Measurements from ENCODE around the gene SPRY1. TPM values are rescaled to one million over a fixed set of nuclear protein-coding genes. Genes with fewer than 3 reads are reported as not detected.

SPRY1 gene
- total RNA-seq, 1 donor from 2014 or later, result 134 TPM

DNA sequence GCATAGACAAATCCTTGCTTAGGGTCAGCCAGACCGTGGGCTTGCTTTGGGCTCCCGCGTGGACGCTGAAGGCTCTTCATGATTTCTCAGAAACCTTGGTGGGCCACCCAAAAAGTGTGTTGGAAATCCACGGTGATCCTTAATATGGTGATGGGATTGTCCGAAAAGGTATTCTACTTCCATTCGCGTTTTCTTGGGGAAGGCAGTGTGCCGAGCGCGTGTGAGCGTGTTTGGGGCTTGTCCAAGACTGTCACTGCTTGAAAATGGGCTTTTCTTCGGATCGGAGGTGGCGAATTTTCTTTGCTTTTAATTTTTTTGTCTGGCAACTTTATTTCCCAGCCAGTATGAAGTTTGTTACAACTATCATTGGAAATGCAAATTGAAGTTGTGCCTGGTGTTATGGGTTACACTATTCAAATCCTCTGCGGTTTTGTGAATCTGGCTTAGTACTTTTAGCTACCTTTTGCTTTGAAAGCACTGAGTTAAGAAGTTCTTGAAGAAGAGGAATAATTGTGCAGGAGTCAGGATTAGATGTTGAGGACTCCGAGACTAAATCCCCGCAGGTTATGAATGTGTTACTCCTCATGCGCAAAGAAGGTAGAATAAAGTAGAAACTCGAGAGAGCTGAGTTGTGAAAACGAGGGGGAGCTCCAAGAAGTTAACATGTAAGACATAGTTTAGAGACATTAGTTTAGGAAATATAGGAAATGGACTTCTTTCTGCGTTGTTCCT lies 3.2 kb downstream of the SPRY1 start:
- Histone ChIP-seq H3K9me3 (no peaks in the 10 kb centered on the region), H3K27ac (peak overlapping the region; percentile 94), H3K4me3 (peak overlapping the region; percentile 73), H3K27me3 (no peaks in the 10 kb centered on the region), H3K4me1 (peaks cover under 1% of the 10 kb centered on the region), H3K36me3 (peaks cover 30% of the 10 kb centered on the region)
- DNase-seq (no peak), ATAC-seq (no peak)
- TF ChIP-seq, protein P1, sequence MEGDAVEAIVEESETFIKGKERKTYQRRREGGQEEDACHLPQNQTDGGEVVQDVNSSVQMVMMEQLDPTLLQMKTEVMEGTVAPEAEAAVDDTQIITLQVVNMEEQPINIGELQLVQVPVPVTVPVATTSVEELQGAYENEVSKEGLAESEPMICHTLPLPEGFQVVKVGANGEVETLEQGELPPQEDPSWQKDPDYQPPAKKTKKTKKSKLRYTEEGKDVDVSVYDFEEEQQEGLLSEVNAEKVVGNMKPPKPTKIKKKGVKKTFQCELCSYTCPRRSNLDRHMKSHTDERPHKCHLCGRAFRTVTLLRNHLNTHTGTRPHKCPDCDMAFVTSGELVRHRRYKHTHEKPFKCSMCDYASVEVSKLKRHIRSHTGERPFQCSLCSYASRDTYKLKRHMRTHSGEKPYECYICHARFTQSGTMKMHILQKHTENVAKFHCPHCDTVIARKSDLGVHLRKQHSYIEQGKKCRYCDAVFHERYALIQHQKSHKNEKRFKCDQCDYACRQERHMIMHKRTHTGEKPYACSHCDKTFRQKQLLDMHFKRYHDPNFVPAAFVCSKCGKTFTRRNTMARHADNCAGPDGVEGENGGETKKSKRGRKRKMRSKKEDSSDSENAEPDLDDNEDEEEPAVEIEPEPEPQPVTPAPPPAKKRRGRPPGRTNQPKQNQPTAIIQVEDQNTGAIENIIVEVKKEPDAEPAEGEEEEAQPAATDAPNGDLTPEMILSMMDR (IDR thresholded peaks at IDR 0.05), result no peak
- intact Hi-C loops (cut with DNase I), result loop anchor here (10.0 kb wide), 1 partner anchor 715 kb away; no protein-coding TSS in a partner anchor

DNA sequence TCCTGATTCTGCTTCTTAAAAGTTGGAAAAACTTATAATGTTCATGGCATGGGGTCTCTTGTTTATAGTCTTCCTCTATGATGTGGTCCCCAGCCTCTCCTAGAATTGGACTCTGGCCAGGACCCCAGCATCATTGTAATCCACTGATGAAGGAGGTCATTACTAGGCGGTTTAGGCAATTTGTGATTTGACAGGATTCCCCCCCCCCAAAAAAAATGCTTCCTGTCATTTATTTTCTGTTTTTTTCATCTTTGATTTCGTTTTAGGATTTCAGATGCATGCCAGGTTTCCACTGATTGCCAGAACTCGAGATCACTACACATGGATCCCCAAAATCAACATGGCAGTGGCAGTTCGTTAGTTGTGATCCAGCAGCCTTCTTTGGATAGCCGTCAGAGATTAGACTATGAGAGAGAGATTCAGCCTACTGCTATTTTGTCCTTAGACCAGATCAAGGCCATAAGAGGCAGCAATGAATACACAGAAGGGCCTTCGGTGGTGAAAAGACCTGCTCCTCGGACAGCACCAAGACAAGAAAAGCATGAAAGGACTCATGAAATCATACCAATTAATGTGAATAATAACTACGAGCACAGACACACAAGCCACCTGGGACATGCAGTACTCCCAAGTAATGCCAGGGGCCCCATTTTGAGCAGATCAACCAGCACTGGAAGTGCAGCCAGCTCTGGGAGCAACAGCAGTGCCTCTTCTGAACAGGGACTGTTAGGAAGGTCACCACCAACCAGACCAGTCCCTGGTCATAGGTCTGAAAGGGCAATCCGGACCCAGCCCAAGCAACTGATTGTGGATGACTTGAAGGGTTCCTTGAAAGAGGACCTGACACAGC lies 4.9 kb downstream of the SPRY1 start:
- Histone ChIP-seq H3K36me3 (peaks cover 30% of the 10 kb centered on the region), H3K27ac (peak overlapping the region; percentile 94), H3K4me1 (peaks cover 8% of the 10 kb centered on the region), H3K27me3 (no peaks in the 10 kb centered on the region), H3K4me3 (peak overlapping the region; percentile 73), H3K9me3 (no peaks in the 10 kb centered on the region)
- no peak for DNase-seq
- ATAC-seq, result no peak
- intact Hi-C loops (cut with DNase I), result no loop called here
- TF ChIP-seq, protein P1 (IDR thresholded peaks at IDR 0.05), result no peak

DNA sequence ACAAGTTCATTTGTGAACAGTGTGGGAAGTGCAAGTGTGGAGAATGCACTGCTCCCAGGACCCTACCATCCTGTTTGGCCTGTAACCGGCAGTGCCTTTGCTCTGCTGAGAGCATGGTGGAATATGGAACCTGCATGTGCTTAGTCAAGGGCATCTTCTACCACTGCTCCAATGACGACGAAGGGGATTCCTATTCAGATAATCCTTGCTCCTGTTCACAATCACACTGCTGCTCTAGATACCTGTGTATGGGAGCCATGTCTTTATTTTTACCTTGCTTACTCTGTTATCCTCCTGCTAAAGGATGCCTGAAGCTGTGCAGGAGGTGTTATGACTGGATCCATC lies 5.5 kb downstream of the SPRY1 start:
- Histone ChIP-seq H3K4me3 (peak overlapping the region; percentile 73), H3K9me3 (no peaks in the 10 kb centered on the region), H3K36me3 (peaks cover 30% of the 10 kb centered on the region), H3K27ac (peak overlapping the region; percentile 94), H3K27me3 (no peaks in the 10 kb centered on the region), H3K4me1 (peaks cover 8% of the 10 kb centered on the region)
- TF ChIP-seq, protein P1 (IDR thresholded peaks at IDR 0.05), result no peak
- intact Hi-C loops (cut with DNase I), result no loop called here
- no peak for ATAC-seq
- DNase-seq, result no peak

DNA sequence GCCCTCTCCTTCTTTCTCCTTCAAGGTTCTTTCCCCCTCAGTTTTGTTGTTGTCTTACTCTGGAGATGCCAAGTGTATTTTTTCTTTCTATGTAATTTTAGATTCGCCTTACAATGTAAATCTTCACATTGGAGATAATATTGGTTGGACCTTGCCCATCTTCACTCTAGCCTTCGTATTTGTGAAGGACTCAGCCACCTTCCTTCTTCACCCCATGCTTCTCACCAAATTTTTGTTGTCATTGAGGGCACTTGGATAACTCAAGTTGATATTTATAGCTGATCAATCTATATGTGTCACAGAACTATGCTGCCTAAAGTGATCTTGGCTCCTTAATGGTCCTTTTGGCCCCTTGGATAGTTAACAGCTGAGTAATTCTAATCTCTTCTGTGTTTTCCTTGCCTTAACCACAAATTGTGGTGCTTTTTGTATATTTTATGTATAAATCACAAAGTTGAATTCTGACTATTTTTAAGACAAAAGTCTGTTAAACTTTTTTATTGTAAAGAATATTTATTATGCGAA lies 6.5 kb downstream of the SPRY1 start:
- H3K9me3 ChIP-seq, result no peaks in the 10 kb centered on the region
- no peak for DNase-seq
- H3K27ac ChIP-seq, result peak overlapping the region; percentile 94
- H3K36me3 ChIP-seq, result peaks cover 30% of the 10 kb centered on the region
- H3K27me3 ChIP-seq, result no peaks in the 10 kb centered on the region
- ATAC-seq, result no peak
- intact Hi-C loops (cut with DNase I), result no loop called here
- H3K4me1 ChIP-seq, result peaks cover 11% of the 10 kb centered on the region
- H3K4me3 ChIP-seq, result peak overlapping the region; percentile 73
- TF ChIP-seq, protein P1 (IDR thresholded peaks at IDR 0.05), result no peak

DNA sequence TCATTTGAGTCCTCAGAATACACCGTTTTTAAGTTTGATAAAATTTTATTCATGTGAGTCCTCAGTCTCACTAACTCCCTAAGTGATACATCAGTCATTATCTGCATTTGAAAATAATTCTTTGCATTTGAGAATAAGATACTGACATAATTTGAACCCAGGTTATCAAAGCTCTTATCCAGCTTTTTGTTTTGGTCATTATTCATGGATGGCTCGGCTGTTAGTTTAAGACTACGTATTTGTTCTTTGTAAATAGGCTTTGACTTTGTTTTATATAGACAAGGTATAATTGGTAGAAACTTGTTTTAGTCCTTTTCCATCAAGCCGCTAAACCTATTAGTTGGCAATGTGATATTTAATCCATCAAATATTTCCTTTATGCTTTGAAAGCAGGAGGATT lies 7.9 kb downstream of the SPRY1 start:
- peaks cover 11% of the 10 kb centered on the region for H3K4me1 ChIP-seq
- ATAC-seq, result no peak
- no peaks in the 10 kb centered on the region for H3K27me3 ChIP-seq
- H3K4me3 ChIP-seq, result peak overlapping the region; percentile 73
- DNase-seq, result no peak
- intact Hi-C loops (cut with DNase I), result no loop called here
- peak overlapping the region; percentile 3 for H3K27ac ChIP-seq
- peaks cover 30% of the 10 kb centered on the region for H3K36me3 ChIP-seq
- no peaks in the 10 kb centered on the region for H3K9me3 ChIP-seq
- TF ChIP-seq, protein P1 (IDR thresholded peaks at IDR 0.05), result no peak
